Measurements from ENCODE around the gene DRC3.
A peak's percentile ranks its signal among the peaks of the same experiment; 100 is the strongest.

The DRC3 gene

GRCh38 chr17:17970699-17971430, 1.8 kb upstream of the DRC3 start:
- no peak for DNase-seq

GRCh38 chr17:17971431-17972125, 1.1 kb upstream of the DRC3 start:
- no peak for DNase-seq

DNA sequence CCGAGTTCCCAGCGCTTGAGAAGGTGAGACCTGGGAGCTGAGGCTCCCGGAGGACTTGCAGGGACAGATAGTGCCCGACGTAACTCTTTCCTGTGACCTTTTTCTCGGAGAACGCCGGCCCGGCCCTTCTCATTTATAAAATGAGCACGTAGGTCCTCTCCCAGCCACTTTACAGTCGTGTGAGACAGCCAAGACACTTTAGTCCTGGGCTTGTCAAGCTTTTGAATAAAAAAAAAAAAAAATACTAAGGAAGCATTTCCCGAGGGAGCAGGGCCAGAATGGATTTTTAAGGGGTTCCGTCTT, 241 bp downstream of the DRC3 start:
- DNase-seq, result no peak

- DNase-seq, result peak; percentile 29 to 39
Observed at GRCh38 chr17:17975436-17975835, 2.8 kb downstream of the DRC3 start.

GRCh38 chr17:17976931-17977570, 4.4 kb downstream of the DRC3 start:
- no peak for DNase-seq

GRCh38 chr17:17978481-17979424, 6.1 kb downstream of the DRC3 start:
- DNase-seq, result peak; percentile 10 to 33

DNA sequence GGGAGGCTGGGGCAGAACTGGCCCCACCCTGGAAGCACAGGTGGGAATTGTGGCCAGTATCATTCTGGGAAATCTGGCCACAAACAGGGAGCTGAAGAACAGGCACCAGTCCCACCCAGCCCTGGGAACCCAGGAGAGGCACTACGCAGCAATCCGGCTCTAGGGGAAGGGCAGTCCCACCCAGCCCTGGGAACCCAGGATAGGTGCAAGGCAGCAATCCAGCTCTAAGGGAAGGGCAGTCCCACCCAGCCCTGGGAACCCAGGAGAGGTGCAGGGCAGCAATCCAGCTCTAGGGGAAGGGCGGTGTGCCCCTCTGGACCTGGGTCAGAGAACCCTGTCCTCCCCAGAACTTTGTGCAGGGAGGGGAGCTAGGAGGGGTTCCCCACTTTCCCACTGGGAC, 7.1 kb downstream of the DRC3 start:
- DNase-seq, result no peak

GRCh38 chr17:17981330-17981729, 8.7 kb downstream of the DRC3 start:
- DNase-seq, result no peak

GRCh38 chr17:17982801-17983200, 10.1 kb downstream of the DRC3 start:
- DNase-seq, result no peak

- DNase-seq, result no peak
Observed at GRCh38 chr17:17983376-17983775, 10.7 kb downstream of the DRC3 start.

DNA sequence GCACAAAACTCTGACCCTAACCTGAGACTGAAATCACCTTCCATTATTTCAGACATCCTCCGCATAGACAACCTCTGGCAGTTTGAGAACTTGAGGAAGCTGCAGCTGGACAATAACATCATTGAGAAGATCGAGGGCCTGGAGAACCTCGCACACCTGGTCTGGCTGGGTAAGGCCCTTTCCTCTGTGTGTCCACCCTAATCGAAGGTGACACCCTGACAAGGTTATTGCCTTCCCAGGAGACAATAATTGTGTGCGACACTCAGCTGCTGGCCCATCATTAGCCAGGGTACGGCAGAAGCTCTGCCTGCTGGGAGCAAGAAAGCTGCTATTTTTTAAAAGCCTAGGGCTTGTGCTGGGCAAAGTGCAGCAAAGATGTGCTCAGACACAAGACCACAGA, 11.1 kb downstream of the DRC3 start:
- DNase-seq, result no peak

DNA sequence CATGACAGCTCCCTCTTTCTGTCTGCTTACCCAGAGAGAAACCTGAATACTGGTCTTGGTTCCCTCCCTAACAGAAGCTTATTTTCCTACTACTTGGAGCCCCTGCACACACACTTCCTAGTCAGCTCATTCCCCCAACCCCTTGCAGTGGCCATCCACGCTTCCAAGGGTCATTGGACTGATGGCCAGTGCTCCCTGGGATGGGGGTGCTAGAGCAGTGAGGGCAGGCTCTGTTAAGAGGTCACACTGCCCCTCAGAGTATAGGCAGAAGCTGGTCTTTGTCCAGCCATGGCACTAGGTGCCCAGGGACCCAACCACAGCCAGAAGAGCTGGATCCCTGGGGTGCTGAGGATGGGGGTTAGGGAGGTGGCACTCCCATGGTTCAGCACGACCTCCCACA, 12.5 kb downstream of the DRC3 start:
- DNase-seq, result no peak

DNA sequence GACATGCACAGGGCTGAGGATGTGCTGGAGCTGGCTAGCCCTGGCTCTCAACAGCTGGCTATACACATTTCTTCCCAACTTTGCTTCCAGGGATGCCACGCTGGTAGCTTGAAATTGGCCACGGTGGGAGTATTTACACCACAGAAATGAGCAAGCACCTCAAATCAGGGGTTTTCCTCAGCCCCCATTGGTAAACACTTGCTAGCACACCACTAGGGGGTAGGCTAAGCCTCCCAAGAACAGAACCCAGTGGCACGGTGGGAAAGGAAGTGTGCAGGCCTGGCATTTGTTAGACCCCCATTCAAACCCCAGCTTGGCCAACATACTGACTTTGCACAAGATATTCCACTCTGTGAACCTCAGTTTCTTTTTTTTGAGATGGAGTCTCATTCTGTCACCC, 12.9 kb downstream of the DRC3 start:
- no peak for DNase-seq

GRCh38 chr17:17987187-17987896, 14.7 kb downstream of the DRC3 start:
- DNase-seq, result no peak

DNA sequence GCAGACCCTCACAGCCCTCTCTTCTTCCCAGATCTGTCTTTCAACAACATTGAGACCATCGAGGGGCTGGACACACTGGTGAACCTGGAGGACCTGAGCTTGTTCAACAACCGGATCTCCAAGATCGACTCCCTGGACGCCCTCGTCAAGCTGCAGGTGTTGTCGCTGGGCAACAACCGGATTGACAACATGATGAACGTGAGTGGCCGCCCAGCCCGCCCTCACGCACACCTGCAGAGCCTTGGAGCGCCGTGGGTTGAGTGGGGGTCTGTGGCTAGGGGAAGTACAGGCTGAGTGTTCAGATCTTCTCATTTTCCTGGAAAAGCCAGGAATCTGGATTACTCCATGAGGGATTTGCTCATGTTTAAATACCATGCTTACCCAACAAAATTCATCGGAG, 15.2 kb downstream of the DRC3 start:
- DNase-seq, result no peak

- DNase-seq, result no peak
Observed at GRCh38 chr17:17988427-17988945, 15.8 kb downstream of the DRC3 start.

DNA sequence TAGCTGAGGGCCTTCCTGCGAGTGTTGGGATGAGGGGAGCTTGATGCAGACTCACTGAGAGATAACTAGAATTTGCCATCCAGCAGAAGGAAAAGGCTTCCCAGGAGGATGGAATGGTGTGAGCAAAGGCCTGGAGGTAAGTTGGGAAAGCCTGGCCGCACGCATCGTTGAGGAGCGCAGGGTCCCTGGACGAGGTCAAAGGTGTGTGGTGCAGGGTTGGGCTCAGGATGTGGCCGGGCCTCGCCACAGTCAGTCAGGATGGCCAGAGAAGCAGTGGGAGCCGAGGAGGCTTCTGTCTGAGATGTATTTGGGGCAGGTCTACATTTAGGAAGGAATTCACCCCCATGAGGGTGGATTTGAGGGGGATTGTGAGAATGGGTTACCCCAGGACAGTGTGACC, 16.4 kb downstream of the DRC3 start:
- DNase-seq, result no peak

- no peak for DNase-seq
Observed at GRCh38 chr17:17989618-17990017, 17.0 kb downstream of the DRC3 start.

- no peak for DNase-seq
Observed at GRCh38 chr17:17990282-17990681, 17.6 kb downstream of the DRC3 start.

DNA sequence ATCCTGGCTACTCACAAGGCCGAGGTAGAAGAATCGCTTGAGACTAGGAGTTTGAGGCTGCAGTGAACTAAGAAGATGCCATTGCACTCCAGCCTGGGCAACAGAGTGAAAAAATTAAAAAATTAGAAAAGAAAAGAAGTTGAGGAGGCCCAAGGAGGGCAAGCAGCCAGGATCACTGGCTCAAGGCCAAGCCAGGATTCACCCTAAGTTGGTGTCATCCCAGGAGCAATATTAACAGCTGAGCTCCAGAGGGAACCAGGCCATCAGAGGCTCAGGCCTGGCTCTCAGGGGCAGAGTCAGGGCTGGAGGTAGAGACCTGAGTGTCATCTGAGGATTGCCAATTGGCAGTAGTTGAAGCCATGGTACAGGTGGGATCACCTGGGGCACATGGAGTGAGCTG, 20.7 kb downstream of the DRC3 start:
- DNase-seq, result no peak

- DNase-seq, result no peak
Observed at GRCh38 chr17:17993852-17994251, 21.2 kb downstream of the DRC3 start.

Data from AML-193 (cell line).